K562 (cell line): ENCODE results near the gene CMIP. TPM values are rescaled to one million over a fixed set of nuclear protein-coding genes. Genes with fewer than 3 reads are reported as not detected.

Experiments
- ATAC-seq: fragments of 200-7000 bp; cut with Tn5 transposase; 3 replicates; pipeline ENCODE4 v1.9.1; 2020; ENCODE audit warnings: moderate library complexity
- BruUV-seq: library from RNA; stranded (reverse); fragments of 400-500 nt; replicated peaks from 2 replicates; lab custom pipeline; 2021; lab: Mats Ljungman, UMichigan
- CTCF ChIA-PET: fragments of 300-600 bp; formaldehyde crosslinking; extraction: SDS; loops from one replicate; lab custom pipeline; 2021; ENCODE audit warnings: low intra/inter-chr PET ratio; lab: Yijun Ruan, JAX
- POLR2A ChIA-PET: fragments of 300-600, 350-650 bp; sonication (Branson Sonifier 250); formaldehyde crosslinking; extraction: SDS; loops from one replicate; lab custom pipeline; 2021; ENCODE audit warnings: antibody characterized with exemption, inconsistent platforms; lab: Yijun Ruan, JAX
- DNase-seq, 4 experiments: peaks; one replicate each; pipeline versions ENCODE4 v3.0.0 to v3.0.0-alpha.2; 2011 to 2018; ENCODE audit warnings: low spot score in 3 of 4, mixed read lengths in 3 of 4; ENCODE audit errors: extremely low read depth in 1 of 4
- FAIRE-seq: peaks from 2 replicates; lab custom pipeline; 2011; peaks lifted over from hg19 to GRCh38; lab: Jason Lieb, UNC
- H2AFZ ChIP-seq: 2 replicates; pipeline ENCODE4 v1.6.0; 2011; ENCODE audit warnings: low read depth, low read length, control low read depth, inconsistent platforms
- H3K27ac ChIP-seq: fragments of 200-600 bp; 3 replicates; pipeline ENCODE4 v1.8.0; 2011; ENCODE audit warnings: low read depth, mild to moderate bottlenecking, control low read depth, inconsistent platforms, low read length, moderate library complexity, mixed read lengths; ENCODE audit errors: extremely low read depth
- H3K27me3 ChIP-seq, 2 experiments: fragments of 300-600 bp in 1 of 2; 2 replicates in 1 of 2; 3 replicates in 1 of 2; pipeline versions ENCODE4 v1.6.0 to v1.8.0; 2011; ENCODE audit warnings: inconsistent platforms in 2 of 2, low read length in 2 of 2, mild to moderate bottlenecking in 1 of 2, mixed read lengths in 1 of 2, moderate library complexity in 1 of 2; ENCODE audit not compliant: control insufficient read depth in 2 of 2, insufficient read depth in 2 of 2
- H3K36me3 ChIP-seq: fragments of 300-600 bp; 3 replicates; pipeline ENCODE4 v1.8.0; 2011; ENCODE audit warnings: mild to moderate bottlenecking, low read length, inconsistent platforms; ENCODE audit not compliant: control insufficient read depth, insufficient read depth
- H3K4me1 ChIP-seq, 2 experiments: fragments of 200-600 bp in 1 of 2; replicated peaks in 1 of 2; 2 replicates in 1 of 2; 3 replicates in 1 of 2; pipeline versions ENCODE4 v1.5.1 to v1.8.0; 2011; ENCODE audit warnings: inconsistent platforms in 2 of 2, low read length in 2 of 2, mild to moderate bottlenecking in 1 of 2, mixed read lengths in 1 of 2, moderate library complexity in 1 of 2; ENCODE audit not compliant: control insufficient read depth in 2 of 2, insufficient read depth in 2 of 2
- H3K4me2 ChIP-seq: 2 replicates; pipeline ENCODE4 v1.6.1; 2011; ENCODE audit warnings: low read length, control low read depth, inconsistent platforms, mixed read lengths; ENCODE audit not compliant: insufficient read depth
- H3K4me3 ChIP-seq: fragments of 200-600 bp; sonication (generic), shearing (Covaris generic); 2 replicates; pipeline ENCODE4 v1.5.1; 2016; ENCODE audit warnings: control low read depth, inconsistent platforms
- H3K79me2 ChIP-seq: fragments of 200-600 bp; 3 replicates; pipeline ENCODE4 v1.8.0; 2011; ENCODE audit warnings: low read length, inconsistent platforms; ENCODE audit not compliant: control insufficient read depth, insufficient read depth
- H3K9ac ChIP-seq, 2 experiments: 2 replicates each; pipeline versions ENCODE4 v1.6.0 to v1.6.1; 2011; ENCODE audit warnings: low read depth in 2 of 2, low read length in 2 of 2, control low read depth in 1 of 2, inconsistent platforms in 1 of 2, mild to moderate bottlenecking in 1 of 2, mixed read lengths in 1 of 2; ENCODE audit not compliant: insufficient read depth in 1 of 2
- H3K9me1 ChIP-seq: one replicate; pipeline ENCODE4 v1.6.0; 2011; ENCODE audit warnings: inconsistent platforms, mild to moderate bottlenecking, low read length, moderate library complexity; ENCODE audit not compliant: control insufficient read depth, insufficient read depth
- H3K9me3 ChIP-seq: replicated peaks from 2 replicates; pipeline ENCODE4 v1.5.1; 2011; ENCODE audit warnings: low read depth, low read length, inconsistent platforms; ENCODE audit not compliant: control insufficient read depth, insufficient read depth
- H4K20me1 ChIP-seq: replicated peaks from 2 replicates; pipeline ENCODE4 v1.6.1; 2011; ENCODE audit warnings: low read length, inconsistent platforms, mixed read lengths; ENCODE audit not compliant: control insufficient read depth, insufficient read depth
- CC2D1A ChIP-seq: fragments of 450-650 bp; IDR thresholded peaks from 2 replicates; pipeline ENCODE4 v1.6.1; 2017; ENCODE audit warnings: mild to moderate bottlenecking
- COPS2 ChIP-seq: fragments of 450-650 bp; conservative IDR thresholded peaks from 2 replicates; pipeline ENCODE4 v1.6.1; 2016; ENCODE audit warnings: mild to moderate bottlenecking, moderate library complexity
- DNMT1 ChIP-seq: fragments of 450-650 bp; IDR thresholded peaks from 2 replicates; pipeline ENCODE4 v1.6.1; 2016; ENCODE audit warnings: antibody characterized with exemption, mild to moderate bottlenecking
- MLX ChIP-seq, 2 experiments: fragments of 450-650 bp in 1 of 2; sonication (generic) in 1 of 2; formaldehyde crosslinking; conservative IDR thresholded peaks; 2 replicates each; pipeline versions ENCODE4 v1.4.0 to v1.8.1; 2020 to 2022; ENCODE audit warnings: mild to moderate bottlenecking in 1 of 2, missing genetic modification reagents in 1 of 2
- NEUROD1 ChIP-seq: fragments of 150-350 bp; IDR thresholded peaks from 2 replicates; pipeline ENCODE4 v1.6.1; 2014; ENCODE audit warnings: borderline replicate concordance, low read length, low read depth; ENCODE audit not compliant: partially characterized antibody
- NR2C1 ChIP-seq, 2 experiments: fragments of 450-650 bp; IDR thresholded peaks; 2 replicates each; pipeline ENCODE4 v1.6.1; 2017; ENCODE audit warnings: mild to moderate bottlenecking in 2 of 2, antibody characterized with exemption in 1 of 2, inconsistent platforms in 1 of 2, missing compliant biosample characterization in 1 of 2, missing genetic modification characterization in 1 of 2
- SPI1 ChIP-seq: IDR thresholded peaks from 2 replicates; pipeline ENCODE4 v1.6.1; 2011; ENCODE audit warnings: low read depth, low read length, control low read depth, borderline replicate concordance
- SRF ChIP-seq, 2 experiments: fragments of 250-450, 450-650 bp in 1 of 2; sonication (Bioruptor Pico) in 1 of 2; sonication (generic) in 1 of 2; formaldehyde crosslinking; IDR thresholded peaks; 2 replicates each; pipeline versions ENCODE4 v1.5.0 to v1.5.1; 2020 to 2022; ENCODE audit warnings: mild to moderate bottlenecking in 1 of 2, missing genetic modification reagents in 1 of 2
- ZNF41 ChIP-seq: fragments of 250-450 bp; sonication (Bioruptor Pico); conservative IDR thresholded peaks from 2 replicates; pipeline ENCODE4 v1.4.0; 2020; ENCODE audit warnings: mild to moderate bottlenecking
- ZNF778 ChIP-seq: fragments of 450-650 bp; formaldehyde crosslinking; IDR thresholded peaks from 2 replicates; pipeline ENCODE4 v1.4.0; 2020; ENCODE audit warnings: mild to moderate bottlenecking, moderate library complexity
- WGBS: fragments of 100-300 bp; shearing (Covaris generic); methylation state at CpG from one replicate; pipeline ENCODE4 v1.1.6; 2016; ENCODE audit warnings: low coverage, mixed read lengths; ENCODE audit not compliant: insufficient coverage; ENCODE audit errors: missing lambda C conversion rate; 5-methylcytosine and 5-hydroxymethylcytosine counted together
- in situ Hi-C: fragments of 300-500 bp; cut with MboI; formaldehyde crosslinking; loops from 4 replicates; pipeline ENCODE4 v1.15.0; 2018; ENCODE audit warnings: inconsistent platforms, mixed read lengths
- intact Hi-C: fragments of 100-400 bp; cut with micrococcal nuclease; formaldehyde crosslinking; loops from 2 replicates; pipeline ENCODE4 v1.14.2; 2022
- polyA plus RNA-seq, 8 experiments: library from polyadenylated mRNA; depleted of rRNA in 4 of 8; stranded (reverse) in 5 of 8; unstranded in 3 of 8; fragments of >200 nt; fragmentation: Nextera tagmentation in 2 of 8; fragmentation: Illumina TruSeq in 1 of 8; extraction: Ambion mirVana in 2 of 8; extraction: Trizol in 1 of 8; gene quantifications; 2 replicates each; pipeline versions ENCODE4 v1.2.1 to v1.2.3, GENCODE V29; 2011 to 2014; ENCODE audit warnings: inconsistent platforms in 1 of 8, missing spikeins in 1 of 8
- total RNA-seq, 7 experiments: library from RNA; depleted of rRNA in 6 of 7; stranded (reverse); fragments of >200 nt in 6 of 7; fragmentation: Illumina TruSeq in 2 of 7; extraction: Trizol in 2 of 7; gene quantifications; 2 replicates each; pipeline versions ENCODE4 v1.2.1 to v1.2.3, GENCODE V29; 2011 to 2021; ENCODE audit warnings: low replicate concordance in 1 of 7
- TF ChIP-seq, protein P1 (sequence below): fragments of 200-800 bp; sonication (Bioruptor generic); IDR thresholded peaks from 2 replicates; pipeline ENCODE4 v1.6.1; 2017; ENCODE audit warnings: missing genetic modification characterization, missing compliant biosample characterization

CMIP gene
- total and polyA plus RNA-seq, 9 of the 15 experiments (the other 6 are each of a cell fraction or from before 2014, with no cell fraction given): 0.94 to 82.5 (median 10.3) TPM

DNA sequence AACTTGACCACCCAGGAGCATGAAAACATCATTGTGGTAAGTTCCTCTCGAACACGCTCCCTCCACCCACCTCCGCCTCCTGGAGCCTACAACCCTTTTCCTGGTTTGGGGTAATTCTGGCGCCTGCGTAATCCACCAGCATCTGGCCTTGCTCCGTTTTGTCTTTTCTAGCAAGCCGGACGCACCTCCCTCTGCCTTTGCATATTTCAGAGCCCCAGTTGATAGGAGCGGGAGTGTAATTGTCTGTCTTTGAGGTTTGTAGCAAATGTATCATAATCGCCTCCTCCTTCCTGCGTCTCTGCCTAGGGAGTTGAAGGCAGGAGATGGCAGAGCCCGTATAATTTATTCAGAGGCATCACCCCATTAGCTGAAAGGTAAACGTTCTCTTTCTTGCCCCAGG is 213.2 kb downstream of the CMIP start:
- Histone ChIP-seq H2AFZ (no peak overlapping the region), H3K4me2 (no peak overlapping the region), H3K9me3 (no peaks in the 10 kb centered on the region), H3K4me1 (peaks cover 8 to 12% of the 10 kb centered on the region in 2 experiments), H3K9me1 (no peaks in the 10 kb centered on the region), H3K79me2 (peaks cover 14% of the 10 kb centered on the region; the same call in 2 of the 3 replicates), H3K4me3 (no peak overlapping the region)
- ATAC-seq (no peak), DNase-seq (no peak)
- intact Hi-C loops: no loop called here
- TF ChIP-seq NEUROD1 (no peak), DNMT1 (no peak), NR2C1 (IDR thresholded peaks at IDR 0.05) (no peak), NR2C1 (tag; IDR thresholded peaks at IDR 0.05) (no peak), CC2D1A (no peak), SPI1 (no peak), MLX (CRISPR knock-in tag; conservative IDR thresholded peaks at IDR 0.05) (no peak), SRF (CRISPR knock-in tag; IDR thresholded peaks at IDR 0.05) (no peak), ZNF41 (CRISPR knock-in tag) (no peak), COPS2 (no peak), ZNF778 (CRISPR knock-in tag) (no peak)
- TF ChIP-seq, protein P1, sequence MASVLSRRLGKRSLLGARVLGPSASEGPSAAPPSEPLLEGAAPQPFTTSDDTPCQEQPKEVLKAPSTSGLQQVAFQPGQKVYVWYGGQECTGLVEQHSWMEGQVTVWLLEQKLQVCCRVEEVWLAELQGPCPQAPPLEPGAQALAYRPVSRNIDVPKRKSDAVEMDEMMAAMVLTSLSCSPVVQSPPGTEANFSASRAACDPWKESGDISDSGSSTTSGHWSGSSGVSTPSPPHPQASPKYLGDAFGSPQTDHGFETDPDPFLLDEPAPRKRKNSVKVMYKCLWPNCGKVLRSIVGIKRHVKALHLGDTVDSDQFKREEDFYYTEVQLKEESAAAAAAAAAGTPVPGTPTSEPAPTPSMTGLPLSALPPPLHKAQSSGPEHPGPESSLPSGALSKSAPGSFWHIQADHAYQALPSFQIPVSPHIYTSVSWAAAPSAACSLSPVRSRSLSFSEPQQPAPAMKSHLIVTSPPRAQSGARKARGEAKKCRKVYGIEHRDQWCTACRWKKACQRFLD (CRISPR knock-in tag): no peak
- TF ChIP-seq, all 486 proteins: peak for 0
- Histone ChIP-seq H3K36me3 (peaks cover 88% of the 10 kb centered on the region), H3K9ac (no peak overlapping the region), H3K27me3 (no peaks in the 10 kb centered on the region), H4K20me1 (no peaks in the 10 kb centered on the region), H3K27ac (no peak overlapping the region)
- BruUV-seq: no TSS peak
- ChIA-PET CTCF (no interaction called here), POLR2A (no interaction called here)
- in situ Hi-C loops: no loop called here
- FAIRE-seq: no peak
- 88% methylated on average over 13 of the region's 13 CpGs for WGBS
